H1 (cell line): ENCODE measurements around the gene PHTF2. TPM values are rescaled to one million over a fixed set of nuclear protein-coding genes. Genes with fewer than 3 reads are reported as not detected.

Source experiments
- CTCF ChIA-PET: fragments of 300-600 bp; sonication (Branson Sonifier 250); formaldehyde crosslinking; loops from one replicate; lab custom pipeline; 2021; ENCODE audit not compliant: partially characterized antibody; lab: Charles Lee
- POLR2A ChIA-PET: fragments of 300-600 bp; sonication (Branson Sonifier 250); formaldehyde crosslinking; loops from one replicate; lab custom pipeline; 2021; ENCODE audit warnings: inconsistent platforms; ENCODE audit not compliant: partially characterized antibody; lab: Charles Lee
- DNase-seq, 2 experiments: peaks; one replicate each; pipeline versions ENCODE4 v3.0.0 to v3.0.0-alpha.2; 2010 to 2022; ENCODE audit warnings: low spot score in 2 of 2, low read depth in 1 of 2, mixed read lengths in 1 of 2
- FAIRE-seq: peaks from 2 replicates; lab custom pipeline; 2011; peaks lifted over from hg19 to GRCh38; lab: Jason Lieb, UNC
- H2AFZ ChIP-seq: 2 replicates; pipeline ENCODE4 v1.8.1; 2012; ENCODE audit warnings: low read length, inconsistent platforms
- H2AK5ac ChIP-seq: 2 replicates; pipeline ENCODE4 v1.6.1; 2013; ENCODE audit warnings: low read depth, low read length
- H2BK120ac ChIP-seq: replicated peaks from 2 replicates; pipeline ENCODE3; 2013; ENCODE audit warnings: low read depth, low read length, inconsistent platforms
- H2BK12ac ChIP-seq: 2 replicates; pipeline ENCODE4 v1.6.1; 2013; ENCODE audit warnings: low read depth, low read length
- H2BK15ac ChIP-seq: 2 replicates; pipeline ENCODE4 v1.6.1; 2013; ENCODE audit warnings: low read length
- H2BK20ac ChIP-seq: 2 replicates; pipeline ENCODE4 v1.6.1; 2013; ENCODE audit warnings: low read length
- H2BK5ac ChIP-seq: 2 replicates; pipeline ENCODE4 v1.6.1; 2013; ENCODE audit warnings: low read depth, low read length
- H3K14ac ChIP-seq: 2 replicates; pipeline ENCODE4 v1.6.1; 2013; ENCODE audit warnings: inconsistent platforms; ENCODE audit not compliant: insufficient read length
- H3K18ac ChIP-seq: 2 replicates; pipeline ENCODE4 v1.6.1; 2013; ENCODE audit warnings: low read length; ENCODE audit errors: extremely low read depth
- H3K23ac ChIP-seq: 2 replicates; pipeline ENCODE4 v1.6.1; 2013; ENCODE audit warnings: inconsistent platforms; ENCODE audit not compliant: insufficient read length
- H3K23me2 ChIP-seq: 2 replicates; pipeline ENCODE4 v1.6.1; 2013; ENCODE audit warnings: low read depth, low read length
- H3K27ac ChIP-seq: 2 replicates; pipeline ENCODE4 v1.6.1; 2011; ENCODE audit warnings: low read depth, low read length, inconsistent platforms
- H3K27me3 ChIP-seq, 4 experiments: replicated peaks in 1 of 4; 1 replicate in 1 of 4; 2 replicates in 3 of 4; pipeline versions ENCODE4 v1.6.1 to v1.8.1; 2011 to 2013; ENCODE audit warnings: low read length in 3 of 4, mild to moderate bottlenecking in 3 of 4, inconsistent platforms in 2 of 4, mixed read lengths in 2 of 4, moderate library complexity in 1 of 4; ENCODE audit not compliant: control insufficient read depth in 3 of 4, insufficient read depth in 3 of 4; ENCODE audit errors: extremely low read depth in 1 of 4
- H3K36me3 ChIP-seq, 4 experiments: 2 replicates each; pipeline versions ENCODE4 v1.6.1 to v1.8.1; 2011 to 2013; ENCODE audit warnings: mild to moderate bottlenecking in 4 of 4, low read length in 3 of 4, moderate library complexity in 2 of 4, control low read depth in 1 of 4, inconsistent platforms in 1 of 4; ENCODE audit not compliant: insufficient read depth in 4 of 4, control insufficient read depth in 2 of 4
- H3K4ac ChIP-seq: replicated peaks from 2 replicates; pipeline ENCODE3; 2013; ENCODE audit warnings: low read length, low read depth, mixed read lengths, inconsistent platforms; ENCODE audit not compliant: insufficient read length
- H3K4me1 ChIP-seq, 4 experiments: replicated peaks in 1 of 4; 1 replicate in 1 of 4; 2 replicates in 3 of 4; pipeline versions ENCODE4 v1.6.1 to v1.8.1; 2011 to 2013; ENCODE audit warnings: low read length in 3 of 4, inconsistent platforms in 2 of 4, mixed read lengths in 1 of 4; ENCODE audit not compliant: insufficient read depth in 4 of 4, control insufficient read depth in 3 of 4
- H3K4me2 ChIP-seq, 2 experiments: 2 replicates each; pipeline versions ENCODE4 v1.6.1 to v1.8.1; 2011 to 2013; ENCODE audit warnings: low read depth in 2 of 2, low read length in 2 of 2, control low read depth in 1 of 2, inconsistent platforms in 1 of 2, mild to moderate bottlenecking in 1 of 2; ENCODE audit not compliant: insufficient read depth in 1 of 2
- H3K4me3 ChIP-seq, 4 experiments: fragments of 200-600, 300-600 bp in 1 of 4; sonication (generic), shearing (Covaris generic), sonication (Bioruptor Twin) in 1 of 4; 2 replicates each; pipeline versions ENCODE4 v1.5.1 to v1.8.1; 2011 to 2016; ENCODE audit warnings: low read length in 4 of 4, low read depth in 3 of 4, control low read depth in 2 of 4, inconsistent platforms in 2 of 4, mild to moderate bottlenecking in 2 of 4, mixed read lengths in 1 of 4, moderate library complexity in 1 of 4; ENCODE audit not compliant: insufficient read depth in 2 of 4; ENCODE audit errors: extremely low read depth in 1 of 4
- H3K56ac ChIP-seq: replicated peaks from 2 replicates; pipeline ENCODE3; 2013; ENCODE audit warnings: low read depth, mild to moderate bottlenecking, mixed read lengths, low read length, inconsistent platforms; ENCODE audit not compliant: insufficient read length
- H3K79me1 ChIP-seq: 2 replicates; pipeline ENCODE4 v1.6.1; 2013; ENCODE audit warnings: low read depth, low read length, control low read depth
- H3K79me2 ChIP-seq, 2 experiments: 2 replicates each; pipeline versions ENCODE4 v1.6.1 to v1.8.1; 2012 to 2013; ENCODE audit warnings: low read length in 2 of 2, mild to moderate bottlenecking in 2 of 2, inconsistent platforms in 1 of 2; ENCODE audit not compliant: insufficient read depth in 2 of 2, control insufficient read depth in 1 of 2
- H3K9ac ChIP-seq, 4 experiments: replicated peaks in 1 of 4; 1 replicate in 1 of 4; 2 replicates in 3 of 4; pipeline versions ENCODE4 v1.6.1 to v1.8.1; 2011 to 2013; ENCODE audit warnings: low read depth in 3 of 4, low read length in 3 of 4, control low read depth in 2 of 4, mild to moderate bottlenecking in 2 of 4, moderate library complexity in 2 of 4, inconsistent platforms in 1 of 4; ENCODE audit errors: extremely low read depth in 1 of 4
- H3K9me3 ChIP-seq, 2 experiments: 2 replicates each; pipeline versions ENCODE4 v1.6.1 to v1.8.1; 2012 to 2013; ENCODE audit warnings: mild to moderate bottlenecking in 2 of 2, moderate library complexity in 2 of 2, control low read depth in 1 of 2, inconsistent platforms in 1 of 2, low read depth in 1 of 2, low read length in 1 of 2, mixed read lengths in 1 of 2; ENCODE audit not compliant: insufficient read depth in 2 of 2
- H4K20me1 ChIP-seq, 2 experiments: replicated peaks in 1 of 2; 2 replicates each; pipeline versions ENCODE3 to v1.8.1; 2011 to 2013; ENCODE audit warnings: inconsistent platforms in 2 of 2, low read length in 2 of 2, mild to moderate bottlenecking in 1 of 2; ENCODE audit not compliant: insufficient read depth in 2 of 2, control insufficient read depth in 1 of 2
- H4K5ac ChIP-seq: 2 replicates; pipeline ENCODE4 v1.6.1; 2013; ENCODE audit warnings: low read length, low read depth, mixed read lengths, inconsistent platforms; ENCODE audit not compliant: insufficient read length
- H4K8ac ChIP-seq: 2 replicates; pipeline ENCODE4 v1.8.0; 2013; ENCODE audit warnings: mild to moderate bottlenecking, moderate library complexity, low read length, inconsistent platforms; ENCODE audit not compliant: insufficient read depth; ENCODE audit errors: extremely low read depth
- H4K91ac ChIP-seq: replicated peaks from 2 replicates; pipeline ENCODE3; 2013; ENCODE audit warnings: low read length, mixed read lengths, inconsistent platforms; ENCODE audit not compliant: insufficient read length
- BRCA1 ChIP-seq: IDR thresholded peaks from 2 replicates; pipeline ENCODE4 v1.6.1; 2012; ENCODE audit warnings: low read depth, low read length, improper control_type of control experiment
- EGR1 ChIP-seq: IDR thresholded peaks from 2 replicates; pipeline ENCODE4 v1.6.1; 2011; ENCODE audit warnings: low read depth, low read length, borderline replicate concordance
- FOSL1 ChIP-seq: IDR thresholded peaks from 2 replicates; pipeline ENCODE4 v1.6.1; 2011; ENCODE audit warnings: mild to moderate bottlenecking, low read depth, low read length, moderate library complexity; ENCODE audit not compliant: insufficient read depth
- GTF2F1 ChIP-seq: IDR thresholded peaks from 2 replicates; pipeline ENCODE4 v1.6.1; 2012; ENCODE audit warnings: low read depth, low read length, improper control_type of control experiment, borderline replicate concordance
- KDM1A ChIP-seq: fragments of 200-600, 300-600 bp; sonication (generic); IDR thresholded peaks from 2 replicates; pipeline ENCODE4 v1.7.1; 2016; ENCODE audit warnings: mild to moderate bottlenecking, low read length, borderline replicate concordance
- POU5F1 ChIP-seq: IDR thresholded peaks from 2 replicates; pipeline ENCODE4 v1.6.1; 2011; ENCODE audit warnings: low read depth, mild to moderate bottlenecking, low read length, moderate library complexity
- TAF1 ChIP-seq: IDR thresholded peaks from 2 replicates; pipeline ENCODE4 v1.6.1; 2011; ENCODE audit warnings: mild to moderate bottlenecking, low read depth, low read length
- TCF12 ChIP-seq: IDR thresholded peaks from 2 replicates; pipeline ENCODE4 v1.6.1; 2011; ENCODE audit warnings: low read depth, mild to moderate bottlenecking, low read length
- WGBS, 2 experiments: shearing (Covaris generic) in 1 of 2; methylation state at CpG; one replicate each; pipeline versions ENCODE4 v1.1.6 to v1.1.7; 2013 to 2015; ENCODE audit warnings: low lambda C conversion rate in 2 of 2, mixed read lengths in 2 of 2, inconsistent platforms in 1 of 2, low coverage in 1 of 2, missing lambda C conversion rate in 1 of 2; ENCODE audit not compliant: insufficient replicate concordance in 2 of 2, insufficient coverage in 1 of 2, insufficient read length in 1 of 2; ENCODE audit errors: extremely low coverage in 1 of 2, missing lambda C conversion rate in 1 of 2; 5-methylcytosine and 5-hydroxymethylcytosine counted together
- polyA plus RNA-seq, 7 experiments: library from polyadenylated mRNA; depleted of rRNA in 3 of 7; stranded (reverse) in 5 of 7; unstranded in 2 of 7; fragments of >200 nt in 5 of 7; fragments of 200-250 nt in 2 of 7; gene quantifications; 1 replicate in 5 of 7; 2 replicates in 1 of 7; 4 replicates in 1 of 7; pipeline versions ENCODE4 v1.2.1 to v1.2.3, GENCODE V29; 2011 to 2013; ENCODE audit warnings: missing spikeins in 2 of 7, mixed read lengths in 2 of 7
- total RNA-seq: library from RNA; stranded (reverse); fragmentation: NEBNext Ultra II Directional; extraction: Animal tissue kit (Norgen Biotek cat#: 25700); gene quantifications from 2 replicates; pipeline ENCODE4 v1.2.1, GENCODE V29; 2021

PHTF2 gene
- total and polyA plus RNA-seq, 2 of the 8 experiments (the other 6 are each of a cell fraction or from before 2014, with no cell fraction given), result 9.0 to 25.4 TPM

DNA sequence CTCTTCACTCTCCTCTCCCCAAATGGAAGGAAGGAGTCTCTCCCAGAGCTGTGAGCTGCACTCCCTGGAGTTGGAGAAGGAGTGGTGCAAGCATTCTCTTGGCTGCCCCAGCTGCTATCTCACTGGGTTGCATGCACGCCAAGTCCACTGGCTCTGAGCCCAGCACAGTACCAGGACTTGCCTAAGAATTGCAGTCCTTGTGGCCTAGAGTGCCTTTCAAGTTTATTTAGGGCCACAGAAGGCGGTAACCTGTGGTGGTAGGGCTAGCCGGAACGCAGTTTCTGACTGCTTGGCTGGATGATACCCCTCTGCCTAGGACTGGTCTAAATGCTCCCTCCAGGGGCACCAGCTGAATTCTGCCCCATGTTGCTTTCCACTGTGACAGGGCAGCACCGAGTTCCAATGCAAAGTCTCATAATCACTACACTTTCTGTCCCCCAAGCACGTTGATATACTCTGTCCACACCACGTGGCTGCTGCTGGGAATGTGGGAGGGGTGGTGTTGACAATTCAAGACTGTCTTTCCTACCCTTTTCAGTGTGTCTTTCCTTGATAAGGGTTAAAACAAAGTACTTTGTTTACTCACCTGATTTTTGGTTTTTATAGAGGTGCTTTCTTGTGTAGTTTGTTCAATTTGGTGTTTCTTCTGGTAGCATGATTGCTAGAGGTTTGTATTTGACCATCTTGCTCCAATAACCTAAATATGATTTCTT lies 57.0 kb downstream of the PHTF2 start:
- H3K23ac ChIP-seq, result no peak overlapping the region
- H3K56ac ChIP-seq, result no peak overlapping the region
- H4K8ac ChIP-seq, result no peak overlapping the region
- CTCF ChIA-PET, result interaction anchor here (1.0 to 1.9 kb wide), 2 partner anchors 10 to 17 kb away, joined by 3 to 6 read pairs; no protein-coding TSS in a partner anchor
- no peak overlapping the region for H3K9ac ChIP-seq
- FAIRE-seq (no peak), DNase-seq (no peak)
- H2BK20ac ChIP-seq, result no peak overlapping the region
- H4K20me1 ChIP-seq, result no peaks in the 10 kb centered on the region
- H3K4me2 ChIP-seq, result no peak overlapping the region
- no peaks in the 10 kb centered on the region for H3K4me1 ChIP-seq
- no peak overlapping the region for H2BK15ac ChIP-seq
- no peaks in the 10 kb centered on the region for H3K79me2 ChIP-seq
- H2AK5ac ChIP-seq, result no peak overlapping the region
- H4K91ac ChIP-seq, result no peak overlapping the region
- no peak overlapping the region for H3K27ac ChIP-seq
- H4K5ac ChIP-seq, result no peak overlapping the region
- no peaks in the 10 kb centered on the region for H3K23me2 ChIP-seq
- POLR2A ChIA-PET, result no interaction called here
- H3K79me1 ChIP-seq, result peaks cover 3% of the 10 kb centered on the region; the same call in 1 of the 2 replicates
- H2BK5ac ChIP-seq, result no peak overlapping the region
- H2BK120ac ChIP-seq, result no peak overlapping the region
- H3K14ac ChIP-seq, result no peak overlapping the region
- H3K36me3 ChIP-seq, result no peaks in the 10 kb centered on the region
- no peak overlapping the region for H3K4ac ChIP-seq
- no peak overlapping the region for H2AFZ ChIP-seq
- no peak for TF ChIP-seq TCF12
- TF ChIP-seq FOSL1, result no peak
- TF ChIP-seq TAF1, result no peak
- no peak for TF ChIP-seq KDM1A
- TF ChIP-seq GTF2F1, result no peak
- TF ChIP-seq POU5F1, result no peak
- TF ChIP-seq BRCA1, result no peak
- no peak for TF ChIP-seq EGR1
- H3K18ac ChIP-seq, result no peak overlapping the region
- no peaks in the 10 kb centered on the region for H3K27me3 ChIP-seq
- H2BK12ac ChIP-seq, result no peak overlapping the region
- H3K4me3 ChIP-seq, result no peak overlapping the region
- no peaks in the 10 kb centered on the region for H3K9me3 ChIP-seq
- WGBS, 2 experiments, result 84% methylated on average over 7 of the region's 7 CpGs; no CpG with 5 or more reads in 1 of the 2 experiments
